DMS114 treated with DMSO at 0.1 percent for 48 hours (cell line): ENCODE data around the gene SZT2.
"Not testable (repeated sequence)": the region's sequence is repeated elsewhere in the genome, so short reads cannot be mapped to it uniquely, and the experiment has no call there.

Experiments
- DNase-seq: peaks from one replicate; lab custom pipeline; 2025; ENCODE audit not compliant: unreplicated experiment; lab: John Stamatoyannopoulos, UW

The SZT2 gene

GRCh38 chr1:43452789-43453441, 63.2 kb downstream of the SZT2 start:
- DNase-seq, result peak; percentile 23

GRCh38 chr1:43453442-43454269, 64.0 kb downstream of the SZT2 start, which contains the start of gene HYI:
TSS of gene HYI (minus strand) at chr1:43453931. CDS start at chr1:43453793, 138 bp downstream.
- DNase-seq, result peak; percentile 80

DNA sequence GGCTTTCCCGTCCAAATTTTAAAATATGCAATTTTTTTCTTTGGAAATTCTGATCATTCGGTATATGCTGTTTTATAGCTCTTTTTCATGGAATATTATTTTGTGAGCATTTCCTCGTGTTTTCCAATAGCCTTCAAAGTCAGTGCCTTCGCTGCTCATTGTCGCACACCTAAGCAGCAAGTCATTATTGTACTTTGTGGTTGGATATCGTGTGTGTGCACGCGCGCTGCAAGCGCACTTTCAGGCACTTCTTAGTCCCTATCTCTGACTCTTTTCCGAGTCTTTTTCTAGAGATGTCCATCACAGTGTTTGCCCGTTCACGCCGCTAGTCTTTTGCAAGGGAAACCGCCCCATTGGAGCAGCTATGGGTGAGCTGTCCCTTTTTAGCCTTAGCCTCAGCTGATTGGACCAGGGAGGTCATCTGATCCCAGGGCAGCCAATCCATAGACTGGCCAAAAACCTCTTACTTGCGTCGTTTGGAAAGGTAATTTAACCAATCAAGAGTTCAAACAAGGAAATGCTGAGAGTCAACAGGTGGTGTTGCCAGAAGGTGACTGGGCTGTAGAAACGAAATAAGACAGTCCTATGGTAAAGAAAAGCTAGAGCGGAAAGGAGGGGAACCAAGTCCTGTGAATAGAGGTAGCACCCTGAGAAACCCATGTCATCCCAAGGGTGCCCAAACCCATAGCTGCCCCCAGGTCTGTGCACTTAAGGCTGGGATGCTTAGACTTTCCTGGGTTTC, 64.7 kb downstream of the SZT2 start:
- DNase-seq, result peak; percentile 89

GRCh38 chr1:43455213-43455889, 65.7 kb downstream of the SZT2 start:
- no peak for DNase-seq

DNA sequence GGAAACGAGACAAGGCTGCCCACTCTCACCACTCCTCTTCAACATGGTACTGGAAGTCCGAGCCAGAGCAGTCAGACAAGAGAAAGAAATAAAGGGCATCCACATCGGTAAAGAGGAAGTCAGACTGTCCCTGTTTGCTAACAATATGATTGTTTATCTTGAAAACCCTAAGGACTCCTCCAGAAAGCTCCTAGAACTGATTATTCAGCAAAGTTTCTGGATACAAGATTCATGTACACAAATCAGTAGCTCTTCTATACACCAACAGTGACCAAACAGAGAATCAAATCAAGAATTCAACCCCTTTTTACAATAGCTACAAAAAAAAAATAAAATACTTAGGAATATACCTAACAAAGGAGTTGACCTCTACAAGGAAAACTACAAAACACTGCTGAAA, 68.7 kb downstream of the SZT2 start:
- DNase-seq, result not testable (repeated sequence)

GRCh38 chr1:43460988-43461693, 71.4 kb downstream of the SZT2 start:
- DNase-seq, result no peak

DNA sequence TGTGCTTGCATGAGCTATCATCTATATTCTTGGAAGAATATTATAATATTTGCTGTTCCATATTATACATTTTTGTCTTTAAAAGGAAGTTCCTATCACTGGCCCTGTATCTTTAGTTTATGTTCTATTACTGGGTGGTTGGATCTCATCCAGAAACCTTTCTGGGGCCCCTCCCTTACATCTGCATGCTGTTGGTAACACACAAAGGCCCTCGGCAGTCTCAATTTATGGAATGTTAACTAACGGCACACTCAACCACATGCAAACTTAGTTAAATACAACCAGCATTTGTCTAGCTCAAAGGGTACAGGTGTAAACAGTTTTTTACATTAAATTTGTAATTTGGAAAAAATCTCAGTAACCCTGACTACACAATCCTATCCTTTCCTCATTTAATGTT, 73.8 kb downstream of the SZT2 start:
- no peak for DNase-seq

GRCh38 chr1:43464681-43465504, 75.2 kb downstream of the SZT2 start:
- DNase-seq, result no peak

GRCh38 chr1:43465505-43466067, 75.9 kb downstream of the SZT2 start:
- no peak for DNase-seq

DNA sequence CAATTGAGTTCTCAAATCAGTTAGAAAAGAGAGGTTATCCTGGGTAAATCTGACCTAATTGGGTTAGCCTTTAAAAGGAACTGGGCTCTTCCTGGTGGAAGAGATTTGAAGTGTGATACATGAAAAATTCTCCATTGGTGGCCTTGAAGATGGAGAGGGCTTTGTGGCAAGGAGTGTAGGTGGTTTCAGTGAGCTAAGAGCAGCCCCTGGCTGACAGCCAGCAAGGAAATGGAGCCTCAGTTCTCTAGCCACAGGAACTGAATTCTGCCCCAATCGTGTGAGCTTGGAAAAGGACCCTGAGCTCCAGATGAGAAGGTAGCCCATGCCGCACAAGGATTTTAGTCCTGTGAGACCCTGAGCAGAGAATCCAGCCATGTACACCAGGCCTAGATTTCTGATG, 76.7 kb downstream of the SZT2 start:
- DNase-seq, result no peak

GRCh38 chr1:43468414-43468813, 78.7 kb downstream of the SZT2 start:
- no peak for DNase-seq

GRCh38 chr1:43469932-43470331, 80.2 kb downstream of the SZT2 start:
- DNase-seq, result no peak

DNA sequence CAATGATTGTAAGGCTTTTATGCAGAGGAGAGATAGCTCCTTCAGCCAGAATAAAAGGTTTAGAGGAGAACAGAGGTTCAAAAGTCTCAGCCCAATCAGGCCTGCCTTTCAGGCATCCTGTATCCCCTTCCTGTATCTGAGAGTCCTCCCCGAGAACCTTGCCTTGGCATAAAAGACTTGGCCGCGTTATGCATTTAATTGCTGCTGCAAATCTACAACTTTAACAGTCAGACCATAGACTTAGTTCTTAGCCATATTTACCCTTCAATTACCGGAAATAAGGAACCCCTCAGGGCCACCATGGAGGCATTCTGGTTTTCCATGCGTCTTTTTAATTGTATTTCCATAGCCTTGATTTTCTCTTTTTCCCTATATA, 82.4 kb downstream of the SZT2 start:
- DNase-seq, result no peak

DNA sequence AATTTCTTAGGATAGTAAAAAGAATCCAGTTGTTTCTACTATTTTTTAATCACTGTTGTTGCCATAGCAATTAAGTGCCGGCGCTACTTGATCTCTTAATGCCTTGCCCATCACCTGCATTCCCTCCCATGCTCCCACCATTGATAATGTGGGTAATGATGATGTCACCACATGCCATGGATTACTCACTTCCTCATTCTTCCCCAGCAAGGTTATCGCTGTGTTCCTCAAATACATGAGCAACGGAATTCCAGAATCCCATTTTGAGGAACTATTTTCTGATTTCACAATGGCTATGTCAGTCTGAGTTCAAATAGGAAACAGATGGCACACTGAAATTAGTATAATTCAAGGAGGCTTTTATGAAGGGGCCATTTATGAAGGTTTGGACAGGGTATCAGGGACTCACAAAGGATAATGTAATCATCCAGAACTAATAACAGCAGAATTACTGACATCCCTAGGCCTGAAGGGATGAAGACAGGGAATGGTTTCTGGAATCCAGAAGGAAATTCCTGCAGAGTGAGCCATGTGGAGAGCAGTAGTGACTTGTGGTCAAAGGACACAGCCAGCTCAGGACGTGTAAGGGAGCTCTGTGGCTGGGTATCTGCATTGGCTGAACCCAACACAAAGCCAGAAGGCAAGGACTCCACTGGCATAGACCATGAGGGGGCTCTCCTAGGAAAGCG, 82.9 kb downstream of the SZT2 start:
- not testable (repeated sequence) for DNase-seq

DNA sequence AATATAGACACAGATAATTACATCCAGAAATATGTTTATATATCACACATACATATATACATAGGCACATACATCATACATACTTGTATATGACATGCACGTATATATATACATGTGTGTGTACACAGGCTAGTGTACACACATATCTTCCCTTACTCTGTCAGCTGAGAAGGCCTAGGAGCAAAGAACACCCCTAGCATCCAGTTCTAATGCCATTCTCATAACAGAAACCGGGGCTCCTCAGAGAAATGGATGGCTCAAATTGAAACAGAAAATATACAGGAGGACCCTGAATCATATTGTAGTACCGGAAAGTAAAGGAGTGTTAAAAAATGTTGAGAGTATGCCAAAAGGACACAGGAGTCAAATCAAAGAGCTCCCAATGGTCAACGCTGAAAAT, 83.8 kb downstream of the SZT2 start:
- DNase-seq, result no peak

- not testable (repeated sequence) for DNase-seq
Measured at GRCh38 chr1:43475611-43476401, 86.1 kb downstream of the SZT2 start.

DNA sequence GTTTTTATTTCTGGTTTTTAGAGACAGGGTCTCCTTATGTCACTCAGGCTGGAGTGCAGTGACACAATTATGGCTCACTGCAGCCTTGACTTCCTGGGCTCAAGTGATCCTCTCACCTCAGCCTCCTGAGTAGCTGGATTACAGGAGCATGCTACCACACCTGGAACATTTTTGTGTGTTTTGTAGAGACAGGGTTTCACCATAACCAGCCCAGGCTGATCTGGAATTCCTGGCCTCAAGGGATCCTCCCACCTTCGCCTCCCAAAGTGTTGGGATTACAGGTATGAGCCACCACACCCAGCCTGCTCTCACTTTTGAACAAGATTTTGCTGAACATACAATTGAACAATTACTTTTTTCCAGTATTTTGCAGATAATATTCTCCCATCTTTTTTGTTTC, 88.0 kb downstream of the SZT2 start:
- no peak for DNase-seq

DNA sequence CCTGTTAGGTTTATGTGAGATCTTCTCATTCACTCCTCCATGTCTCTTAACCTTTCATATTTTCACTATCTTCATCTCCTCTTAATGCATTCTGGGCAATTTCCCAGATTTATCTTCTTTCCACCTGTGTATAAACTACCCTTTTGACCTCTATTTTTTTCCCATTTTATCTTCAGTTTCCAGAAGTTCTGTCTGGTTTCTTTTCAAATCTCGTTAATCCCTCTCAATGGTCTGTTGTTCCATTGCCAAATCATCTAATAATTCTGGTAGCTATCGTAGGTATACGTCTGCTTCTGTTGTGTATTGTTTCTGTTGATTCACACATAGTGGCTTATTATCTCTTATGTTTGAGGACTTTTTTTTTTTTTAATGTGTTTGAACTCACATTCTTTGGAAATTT, 89.7 kb downstream of the SZT2 start:
- DNase-seq, result no peak
